Stimulated activated CD4-positive, alpha-beta T cell treated with anti-CD3 and anti-CD28 coated beads, Interleukin-15, amount 100 ng/mL, for 1 hour (primary cell): ENCODE results near the gene PAM.

Experiments
- DNase-seq, 2 donors: peaks; one replicate each; pipeline ENCODE4 v3.0.0-alpha.2; 2020; ENCODE audit warnings: low read depth in 1 of 2, low spot score in 1 of 2

Gene PAM

DNA sequence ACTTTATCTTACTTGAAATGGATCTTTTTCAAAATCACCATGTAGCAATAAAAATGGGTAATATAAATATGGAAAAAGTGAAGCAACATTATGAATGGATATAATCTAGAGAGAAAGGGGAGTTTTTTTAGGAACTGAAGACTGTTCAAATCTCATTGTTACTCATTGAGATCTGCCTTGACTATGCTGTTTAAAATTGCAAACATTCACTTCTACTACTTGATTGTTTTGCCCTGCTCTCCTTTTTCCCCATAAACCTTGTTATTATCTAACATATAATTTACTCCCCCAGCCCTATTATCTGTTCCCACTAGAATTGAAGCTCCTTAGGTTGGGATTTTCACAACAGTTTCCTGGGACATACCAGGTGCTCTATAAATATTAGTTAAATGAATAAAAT is 22.0 kb downstream of the PAM start:
- DNase-seq: no peak

DNA sequence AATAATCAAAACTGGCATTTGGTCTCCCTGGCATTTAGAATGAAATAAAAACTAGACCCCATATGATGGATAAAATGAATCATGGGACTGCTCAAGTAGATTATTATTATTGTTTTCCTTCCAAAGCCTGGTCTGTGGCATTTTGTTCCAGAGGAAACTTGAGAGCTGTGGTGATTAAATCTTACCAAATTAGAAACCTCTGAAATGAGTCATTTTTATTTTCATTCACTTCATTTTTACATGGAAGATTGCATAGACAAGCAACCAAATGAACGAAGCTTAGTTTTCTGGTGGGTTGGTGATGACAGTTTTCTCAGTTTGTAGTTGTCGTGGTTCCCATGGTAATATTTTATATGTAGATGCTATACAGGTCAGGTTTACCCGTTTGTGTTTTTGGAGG is 23.4 kb downstream of the PAM start:
- no peak for DNase-seq

DNA sequence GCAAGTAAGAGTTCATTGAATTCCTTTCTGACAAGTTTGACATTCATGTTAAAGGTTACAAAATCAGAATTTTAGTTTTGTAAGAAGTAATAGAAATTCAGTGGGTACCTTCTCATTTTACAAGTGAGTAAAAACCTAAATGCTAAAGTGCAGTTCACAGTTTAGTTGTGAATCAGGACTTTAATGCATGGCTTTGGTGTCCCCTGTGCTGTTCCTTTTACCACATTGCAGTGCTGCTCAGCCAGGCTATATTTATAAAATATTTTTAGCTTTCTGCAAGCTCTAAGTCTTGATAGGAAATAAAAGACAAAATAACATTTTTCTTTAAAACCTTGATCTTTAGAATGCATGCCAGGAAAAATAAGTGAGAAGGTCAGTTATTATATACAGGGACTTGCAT is 26.3 kb downstream of the PAM start:
- no peak for DNase-seq

DNA sequence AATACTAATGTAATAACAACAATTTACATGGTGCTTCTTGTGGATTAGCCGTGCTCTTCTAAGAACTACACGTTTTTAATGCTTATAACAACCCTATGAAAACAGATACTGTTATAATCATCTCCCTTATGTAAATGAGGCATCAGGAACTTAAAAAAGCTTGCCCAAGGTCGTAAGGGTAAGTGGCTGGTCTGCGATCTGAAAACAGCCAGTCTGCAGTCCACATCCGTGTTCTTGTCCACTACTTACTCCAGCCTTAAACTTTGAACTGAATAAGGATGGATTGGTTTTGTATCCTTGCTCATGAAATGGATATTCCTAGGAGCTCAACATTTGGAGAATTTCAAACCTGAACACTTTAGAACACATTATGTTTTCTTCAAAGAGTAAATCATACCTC is 26.7 kb downstream of the PAM start:
- DNase-seq: no peak

DNA sequence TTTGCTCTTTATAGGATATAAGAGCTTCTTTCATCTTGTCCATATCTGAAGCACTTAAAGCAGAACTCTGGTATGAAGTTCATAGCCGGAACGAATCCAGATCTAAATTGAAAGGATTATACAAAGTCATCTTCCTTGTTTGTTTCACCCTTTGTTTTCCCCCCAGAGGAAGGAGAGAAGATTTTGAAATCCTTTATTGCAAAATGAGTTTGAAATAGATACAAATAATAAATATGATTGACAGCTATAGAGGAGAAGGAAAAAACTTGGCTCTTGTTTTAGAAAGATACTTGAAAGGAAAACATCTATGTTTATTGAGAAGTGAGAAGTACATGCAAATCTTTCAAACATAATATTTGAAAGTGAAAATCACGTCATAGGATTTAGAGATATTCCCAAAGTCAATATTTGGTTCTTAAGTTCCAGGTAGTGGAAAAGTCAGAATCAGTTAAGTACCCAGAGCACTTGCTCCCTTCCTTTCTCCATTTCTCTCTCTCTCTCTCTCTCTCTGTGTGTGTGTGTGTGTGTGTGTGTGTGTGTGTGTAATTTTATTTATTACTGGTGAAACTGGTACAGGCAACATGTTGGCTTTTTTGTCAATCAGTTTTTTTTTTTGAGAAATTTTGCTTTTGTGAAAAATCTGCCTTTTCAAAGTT is 27.2 kb downstream of the PAM start:
- no peak for DNase-seq

DNA sequence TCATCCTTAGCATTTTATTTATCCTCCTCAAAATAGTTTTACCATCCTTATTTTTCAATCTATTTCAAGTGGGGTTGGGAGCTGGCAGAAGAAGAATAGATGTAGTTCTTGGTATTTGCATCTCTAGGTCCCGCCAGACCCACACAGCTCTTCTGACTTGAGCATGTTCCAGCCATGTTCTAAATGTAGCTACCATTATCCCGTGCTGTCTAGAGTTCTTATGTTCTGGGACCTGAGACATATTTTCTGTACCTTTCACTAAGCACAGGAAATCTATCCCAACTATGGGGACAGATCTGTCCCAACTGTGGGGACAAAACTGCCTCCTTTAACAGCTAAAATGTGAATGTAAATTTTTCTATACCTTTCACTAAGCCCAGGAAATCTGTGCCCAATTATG is 32.0 kb downstream of the PAM start:
- no peak for DNase-seq

DNA sequence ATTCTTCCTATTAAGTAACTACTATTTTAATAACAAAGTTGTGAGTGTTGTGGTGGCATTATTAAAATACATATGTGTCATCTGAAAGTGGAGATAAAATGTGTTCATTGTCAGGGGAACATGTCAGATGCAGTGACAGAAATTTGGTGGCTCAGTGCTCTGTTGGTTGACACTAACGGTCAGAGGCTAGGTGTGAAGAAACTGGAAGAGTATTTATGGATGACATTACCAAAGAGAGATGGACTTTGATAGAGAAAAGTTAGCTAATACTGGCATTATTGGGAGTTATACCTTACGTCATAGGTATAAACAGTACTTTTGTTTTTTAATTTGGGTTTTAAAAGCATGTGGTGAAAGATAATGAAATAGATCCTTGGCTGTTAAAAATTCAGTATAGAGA is 33.7 kb downstream of the PAM start:
- no peak for DNase-seq

DNA sequence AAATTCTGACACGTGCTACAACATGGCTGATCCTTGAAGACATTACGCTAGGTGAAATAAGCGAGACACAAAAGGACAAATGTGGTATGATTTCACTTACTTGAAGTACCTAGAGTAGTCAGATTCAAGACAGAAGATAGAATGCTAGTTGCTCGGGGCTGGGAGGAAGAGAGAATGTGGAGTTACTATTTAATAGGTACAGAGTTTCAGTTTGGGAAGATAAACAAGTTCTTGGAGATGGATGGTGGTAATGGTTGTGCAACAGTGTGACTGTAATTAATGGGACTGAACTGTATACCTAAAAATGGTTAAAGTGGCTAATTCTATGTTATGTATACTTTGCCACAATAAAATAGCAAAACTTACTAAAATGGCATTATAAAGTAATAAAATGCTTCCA is 34.4 kb downstream of the PAM start:
- DNase-seq: no peak

DNA sequence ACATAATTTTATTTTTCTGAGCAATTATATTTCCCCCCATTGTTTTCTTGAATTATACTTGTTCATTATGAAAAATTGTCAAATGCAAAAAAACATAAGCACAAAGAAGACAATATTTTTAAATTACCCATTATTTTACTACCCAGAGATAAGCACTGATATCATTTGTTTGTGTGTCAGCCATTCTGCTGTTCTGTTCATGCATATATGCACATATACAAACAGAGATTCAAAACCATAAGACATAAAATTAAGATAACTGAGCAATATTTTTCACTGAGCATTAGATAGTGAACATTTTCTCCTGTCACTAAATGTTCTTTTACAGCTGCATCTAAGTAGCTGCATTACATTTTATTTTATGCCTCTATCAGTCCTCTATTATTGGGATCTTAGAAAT is 35.6 kb downstream of the PAM start:
- DNase-seq: no peak

DNA sequence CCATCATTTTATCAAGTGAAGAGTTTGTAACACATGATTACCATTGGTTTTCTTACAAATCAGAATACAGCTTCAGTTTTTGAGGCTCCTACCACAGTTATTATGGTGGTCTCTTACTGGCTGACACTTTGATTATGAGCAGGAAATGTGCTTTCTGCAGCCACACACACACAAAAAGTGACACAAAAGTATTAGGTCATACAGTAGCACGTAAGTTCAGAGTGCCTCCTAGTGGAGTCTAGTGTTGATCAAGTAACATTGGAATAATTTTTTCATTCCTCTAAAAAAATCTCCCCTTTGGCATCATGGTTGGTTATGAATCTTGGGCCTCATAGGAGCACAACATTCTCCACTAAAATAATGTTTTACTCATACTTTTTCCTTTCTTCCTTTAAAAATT is 37.6 kb downstream of the PAM start:
- no peak for DNase-seq

DNA sequence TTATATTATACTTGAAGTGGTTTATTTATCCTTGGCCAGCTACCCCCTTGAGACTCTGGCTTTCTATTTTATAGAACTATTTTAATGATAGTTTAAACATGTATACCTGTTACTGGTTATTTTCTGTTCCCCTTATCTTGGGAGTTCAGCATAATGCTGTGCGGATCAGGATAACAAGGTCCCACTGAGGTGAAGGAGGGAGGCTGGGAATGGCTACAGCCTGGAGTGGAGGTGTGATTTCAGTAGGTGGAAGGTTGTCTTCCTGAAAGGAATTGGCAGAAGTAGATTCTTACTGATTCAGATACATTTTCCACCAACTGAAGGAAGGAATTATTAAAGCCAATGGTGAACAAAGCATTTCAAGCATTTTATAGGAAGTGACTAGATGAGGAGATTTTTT is 38.9 kb downstream of the PAM start:
- DNase-seq: no peak

DNA sequence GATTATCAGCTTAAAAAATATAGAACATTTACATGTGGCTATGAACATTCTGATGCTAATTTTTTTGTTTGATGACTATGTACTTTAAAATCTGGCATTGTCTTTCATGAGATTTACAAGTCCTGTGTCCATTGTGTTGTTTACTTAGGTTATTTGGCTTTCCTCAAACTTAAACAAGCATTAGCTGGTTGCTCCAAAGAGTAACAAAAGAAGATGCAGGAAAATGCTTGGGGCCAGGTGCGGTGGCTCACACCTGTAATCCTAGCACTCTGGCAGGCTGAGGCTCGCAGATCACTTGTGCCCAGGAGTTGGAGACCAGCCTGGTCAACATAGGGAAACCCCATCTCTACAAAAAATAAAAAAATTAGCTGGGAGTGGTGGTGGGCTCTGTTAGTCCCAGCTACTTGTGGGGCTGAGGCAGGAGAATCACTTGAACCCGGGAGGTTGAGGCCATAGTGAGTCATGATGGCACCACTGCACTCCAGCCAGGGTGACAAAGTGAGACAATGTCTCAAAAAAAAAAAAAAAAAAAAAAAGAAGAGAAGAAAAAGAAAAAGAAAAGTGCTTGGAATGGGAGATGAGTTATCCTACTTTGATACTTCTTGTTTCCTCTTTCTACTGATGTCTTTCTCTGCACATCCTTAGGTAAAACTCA is 39.7 kb downstream of the PAM start:
- DNase-seq: no peak

DNA sequence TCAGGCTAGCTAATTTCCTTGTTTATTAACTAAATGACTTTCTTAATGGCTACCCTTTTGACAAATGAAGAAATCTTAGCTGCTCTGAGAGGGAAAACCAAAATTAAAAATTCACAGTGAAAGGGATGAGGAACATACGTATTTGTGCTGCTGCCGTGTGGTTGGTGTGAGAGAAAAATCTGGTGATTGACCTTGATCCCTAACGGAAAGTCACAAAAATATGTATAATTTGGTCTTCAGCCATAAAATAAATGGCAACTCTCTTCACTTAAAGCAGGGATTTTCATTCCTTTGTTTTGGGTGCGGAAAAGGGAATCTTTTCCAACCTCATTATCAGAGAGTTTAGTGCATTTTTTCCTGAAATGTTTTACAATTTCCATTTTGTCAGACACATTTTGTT is 40.4 kb downstream of the PAM start:
- no peak for DNase-seq

DNA sequence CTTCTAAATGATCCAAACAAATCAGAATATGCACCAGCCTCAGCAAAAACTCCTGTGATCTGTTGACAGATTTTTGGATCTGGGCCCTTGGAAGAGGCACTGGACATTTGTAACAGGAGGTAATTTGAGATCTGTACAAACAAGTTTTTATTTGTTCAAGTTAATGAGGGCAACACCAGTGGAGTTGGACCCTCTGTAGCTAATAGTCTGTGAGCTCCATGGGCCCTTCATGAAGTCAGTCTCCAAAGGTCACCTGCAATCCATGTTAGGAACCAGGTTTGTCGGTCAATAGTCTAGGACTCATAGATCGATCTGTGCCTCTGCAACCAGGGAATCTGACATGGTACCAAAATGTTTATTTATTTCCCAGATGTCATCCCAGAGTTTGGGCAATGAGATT is 40.9 kb downstream of the PAM start:
- no peak for DNase-seq

DNA sequence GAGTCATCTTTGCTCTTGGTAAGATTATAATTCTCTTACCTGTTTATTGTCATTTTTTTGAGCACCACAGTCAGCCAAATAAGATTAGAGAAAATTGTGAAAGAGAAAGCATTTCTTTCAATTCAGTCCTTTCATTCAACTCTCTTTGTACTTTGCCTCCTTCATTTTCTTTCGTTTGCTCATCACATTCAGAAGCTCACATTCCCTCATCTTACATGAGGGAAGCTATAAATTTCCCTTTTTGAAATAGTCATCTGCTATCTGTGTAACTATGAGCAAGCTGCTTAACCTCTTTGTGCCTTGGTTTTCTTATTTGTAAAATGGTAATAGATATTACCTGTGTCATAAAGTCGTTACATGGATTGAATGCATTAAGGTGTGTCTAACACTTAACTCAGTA is 41.4 kb downstream of the PAM start:
- no peak for DNase-seq

DNA sequence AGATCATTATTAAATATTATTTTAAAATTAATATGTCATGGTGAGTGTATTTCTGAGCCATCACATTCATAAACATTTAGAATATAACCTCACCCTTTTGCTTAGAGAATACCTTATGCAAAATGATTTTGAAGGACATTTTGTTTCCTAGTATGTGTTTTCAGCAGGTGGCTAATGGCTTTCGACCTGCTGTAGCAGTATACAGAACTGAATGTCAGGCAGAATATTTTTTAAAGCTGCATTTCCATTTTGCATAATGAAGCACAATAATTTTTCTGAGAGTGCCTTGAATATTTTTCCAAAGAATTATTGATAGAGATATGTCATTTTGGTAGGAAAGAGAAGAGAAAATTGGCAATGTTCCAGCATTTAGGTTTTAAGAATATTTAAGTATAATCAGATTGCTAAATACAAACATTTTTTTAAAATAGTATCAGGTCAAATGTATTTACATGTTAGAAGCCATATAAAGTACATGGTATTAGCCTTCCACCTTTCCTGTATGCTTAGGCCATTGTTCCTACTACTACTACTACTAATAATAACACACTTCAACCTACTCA is 42.3 kb downstream of the PAM start:
- DNase-seq: no peak

DNA sequence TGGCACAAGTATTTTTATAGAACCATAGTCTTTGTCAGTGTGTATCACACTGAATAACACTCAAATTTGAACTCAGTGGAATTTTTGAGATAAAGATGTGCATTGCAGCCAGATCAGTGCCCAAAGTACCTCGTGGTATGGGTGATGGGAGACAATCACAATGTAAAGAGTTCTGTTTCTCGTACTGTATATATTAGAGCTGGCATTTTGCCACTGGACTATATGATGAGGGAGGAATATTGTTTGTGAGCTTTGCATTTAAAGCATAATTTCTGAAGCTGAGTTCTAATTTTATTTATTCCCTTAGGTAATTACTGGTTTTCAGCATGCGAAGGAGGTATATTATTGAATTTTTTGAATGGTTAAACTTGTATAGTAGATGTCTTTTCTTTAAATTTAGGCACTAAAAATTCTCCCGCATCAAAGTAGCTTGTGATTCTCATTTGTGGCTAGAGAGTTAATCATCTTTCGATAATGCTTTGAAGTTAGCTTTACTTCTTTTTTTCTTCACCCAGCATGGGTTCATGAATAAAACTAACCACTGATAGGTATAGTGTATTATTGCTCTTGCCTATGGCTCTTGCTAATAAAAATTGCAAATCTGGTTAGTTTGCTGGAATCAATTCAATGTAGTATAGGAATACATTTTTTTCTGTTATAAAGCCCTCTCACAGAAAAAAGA is 43.1 kb downstream of the PAM start:
- DNase-seq: no peak

DNA sequence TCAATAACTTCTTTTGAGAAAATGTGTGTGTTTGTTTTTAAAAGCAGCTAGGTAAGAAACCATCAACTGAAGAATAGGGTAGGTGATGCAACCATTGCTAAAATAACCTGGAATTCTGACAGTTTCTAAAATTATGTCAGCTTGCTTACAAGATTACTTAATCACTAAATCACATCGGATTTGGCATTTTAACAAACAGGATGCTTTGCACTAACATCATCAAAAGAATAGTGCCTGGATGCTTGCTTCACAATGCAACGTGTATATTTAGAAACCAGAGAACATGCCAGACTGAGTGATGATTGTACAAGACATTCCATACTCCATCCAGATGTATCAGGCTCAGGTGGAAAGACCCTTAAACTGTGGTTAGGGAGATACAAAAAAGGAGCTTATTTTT is 43.9 kb downstream of the PAM start:
- DNase-seq: no peak

DNA sequence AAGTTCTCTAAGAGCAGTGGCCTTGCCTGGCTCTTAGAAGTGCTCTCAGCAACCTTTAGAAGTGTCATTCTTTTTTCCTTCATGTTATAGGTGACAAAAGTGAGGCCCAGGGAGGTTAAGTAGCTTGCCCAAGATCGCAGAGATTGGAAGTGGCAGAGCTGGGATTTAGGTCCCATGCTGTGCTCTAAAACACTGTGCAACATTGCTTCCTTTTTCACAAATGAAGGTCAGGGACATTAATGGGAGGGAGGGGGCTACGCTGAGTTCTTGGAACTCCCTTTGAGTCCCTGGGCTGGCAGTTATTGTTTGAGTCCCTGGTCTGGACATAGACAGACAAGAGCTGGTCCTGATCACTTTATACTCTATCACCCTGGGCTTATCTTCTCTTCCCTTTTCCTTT is 45.3 kb downstream of the PAM start:
- DNase-seq: no peak

DNA sequence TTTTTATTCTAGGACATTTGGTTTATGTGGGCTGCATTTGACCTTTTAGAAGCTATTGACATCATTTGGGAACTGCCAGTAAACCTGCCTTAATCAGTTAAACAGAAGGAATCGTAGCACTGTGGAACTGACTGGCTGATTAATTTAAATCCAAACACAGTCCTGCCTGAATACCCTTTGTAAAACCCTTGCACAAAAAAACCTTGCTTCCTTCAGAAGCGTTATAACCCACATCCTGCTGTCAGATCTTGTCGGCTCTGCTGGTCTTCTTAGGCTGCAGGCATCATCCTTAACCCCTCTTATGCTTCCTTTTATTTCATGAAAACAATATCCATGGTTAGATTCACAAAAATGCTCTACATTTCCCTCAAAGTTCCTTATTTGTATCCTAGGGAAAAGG is 46.3 kb downstream of the PAM start:
- no peak for DNase-seq

DNA sequence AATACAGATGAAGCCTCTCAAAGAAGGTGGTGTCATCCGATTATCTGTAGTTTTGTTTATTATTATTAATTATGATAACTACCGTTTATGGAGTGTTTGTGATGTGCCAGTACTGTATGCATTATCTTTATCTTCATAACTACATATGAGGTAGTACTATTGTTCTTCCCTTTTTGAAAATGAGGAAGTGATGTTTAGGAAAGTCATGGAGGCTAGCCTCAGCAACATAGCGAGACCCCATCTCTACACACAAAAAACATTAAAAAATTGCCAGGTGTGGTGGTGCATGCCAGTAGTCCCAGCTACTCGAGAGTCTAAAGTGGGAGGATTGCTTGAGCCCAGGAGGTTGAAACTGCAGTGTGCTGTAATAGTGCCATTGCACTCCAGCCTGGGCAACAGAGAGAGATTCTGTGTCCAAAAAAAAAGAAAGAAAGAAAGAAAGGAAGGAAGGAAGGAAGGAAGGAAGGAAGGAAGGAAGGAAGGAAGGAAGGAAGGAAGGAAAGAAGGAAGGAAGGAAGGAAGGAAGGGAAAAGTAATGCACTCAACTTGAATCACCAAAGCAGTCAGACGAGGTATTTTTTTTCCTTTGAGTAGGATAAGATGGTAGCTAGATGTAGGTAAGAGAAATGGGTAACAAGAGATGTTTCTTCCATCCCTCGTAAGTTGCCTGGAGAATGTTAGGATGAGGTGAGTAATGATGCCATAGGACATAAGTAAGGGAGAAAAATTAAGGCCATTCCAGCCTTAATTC is 47.8 kb downstream of the PAM start:
- DNase-seq: no peak
